Gastroesophageal sphincter (tissue), 4 donors: ENCODE data around the gene KATNAL1. TPM values are rescaled to one million over a fixed set of nuclear protein-coding genes. Genes with fewer than 3 reads are reported as not detected.
A peak's percentile ranks its signal among the peaks of the same experiment; 100 is the strongest.

ENCODE experiments used
- ATAC-seq: fragments of 150-250 bp; one replicate; pipeline ENCODE4 v1.9.1; 2016; ENCODE audit warnings: mild to moderate bottlenecking, moderate library complexity
- H3K27ac ChIP-seq, 4 donors: fragments of 200-600 bp; sonication (generic) in 3 of 4; 1 replicate in 3 of 4; 2 replicates in 1 of 4; pipeline ENCODE4 v1.5.1; 2016 to 2019
- H3K27me3 ChIP-seq: fragments of 200-600 bp; sonication (generic); one replicate; pipeline ENCODE4 v1.5.1; 2019
- H3K36me3 ChIP-seq, 2 donors: fragments of 200-600 bp; sonication (generic); one replicate each; pipeline ENCODE4 v1.5.1; 2019; ENCODE audit warnings: control low read depth in 1 of 2
- H3K4me1 ChIP-seq, 3 donors: fragments of 200-600 bp; sonication (generic); 1 replicate in 2 of 3; 2 replicates in 1 of 3; pipeline ENCODE4 v1.5.1; 2016 to 2019; ENCODE audit warnings: control low read depth in 2 of 3
- H3K4me3 ChIP-seq, 2 donors: fragments of 200-600 bp; sonication (generic); one replicate each; pipeline ENCODE4 v1.5.1; 2019; ENCODE audit warnings: mild to moderate bottlenecking in 1 of 2, moderate library complexity in 1 of 2
- H3K9me3 ChIP-seq, 3 donors: fragments of 200-600 bp; sonication (generic); one replicate each; pipeline ENCODE4 v1.5.1; 2017 to 2019; ENCODE audit warnings: control low read depth in 2 of 3
- CTCF ChIP-seq, 4 experiments: fragments of 200-600 bp in 2 of 4; fragments of 450-650 bp in 2 of 4; sonication (generic) in 1 of 4; IDR thresholded peaks; one replicate each; pipeline ENCODE4 v1.5.1; 2017 to 2019; ENCODE audit warnings: antibody characterized with exemption in 4 of 4, mild to moderate bottlenecking in 2 of 4, moderate library complexity in 2 of 4
- EP300 ChIP-seq: sonication (generic); formaldehyde crosslinking; IDR thresholded peaks from one replicate; pipeline ENCODE4 v1.6.1; 2017; ENCODE audit warnings: antibody characterized with exemption, mild to moderate bottlenecking
- POLR2A ChIP-seq, 2 donors: fragments of 450-650 bp; IDR thresholded peaks; one replicate each; pipeline ENCODE4 v1.6.1; 2017; ENCODE audit warnings: antibody characterized with exemption in 2 of 2, mild to moderate bottlenecking in 2 of 2, moderate library complexity in 1 of 2
- POLR2AphosphoS5 ChIP-seq: sonication (generic); formaldehyde crosslinking; IDR thresholded peaks from one replicate; pipeline ENCODE4 v1.6.1; 2017; ENCODE audit warnings: antibody characterized with exemption
- WGBS, 2 donors: methylation state at CpG; one replicate each; pipeline ENCODE4 v1.1.5; 2018; ENCODE audit warnings: low coverage in 1 of 2; 5-methylcytosine and 5-hydroxymethylcytosine counted together
- total RNA-seq, 4 donors: library from RNA; depleted of rRNA; stranded (reverse); fragments of >200 nt; gene quantifications; one replicate each; pipeline ENCODE4 v1.1.0, GENCODE V29; 2016

Gene KATNAL1
- total RNA-seq, 4 donors from 2014 or later: 29.5 to 55.0 (median 42.9) TPM

GRCh38 chr13:30247406-30247805 is 59.9 kb downstream of the KATNAL1 start:
- no peak for ATAC-seq
- TF ChIP-seq EP300: no peak
- no peak for TF ChIP-seq POLR2AphosphoS5
- TF ChIP-seq POLR2A (IDR thresholded peaks at IDR 0.05): no peak
- TF ChIP-seq CTCF (IDR thresholded peaks at IDR 0.05): no peak
- Histone ChIP-seq H3K36me3 (peaks cover 0 to 11% of the 10 kb centered on the region in 2 donors), H3K4me1 (peaks cover 0 to 2% (median 0%) of the 10 kb centered on the region in 3 donors), H3K4me3 (no peak overlapping the region), H3K27me3 (no peaks in the 10 kb centered on the region), H3K9me3 (no peaks in the 10 kb centered on the region), H3K27ac (no peak overlapping the region)
- 97 to 100% methylated on average over 2 of the region's 2 CpGs for WGBS, 2 donors

GRCh38 chr13:30241532-30241931 is 65.8 kb downstream of the KATNAL1 start:
- TF ChIP-seq POLR2A (IDR thresholded peaks at IDR 0.05): no peak
- no peak for TF ChIP-seq EP300
- TF ChIP-seq POLR2AphosphoS5: no peak
- no peak for TF ChIP-seq CTCF (IDR thresholded peaks at IDR 0.05)
- no peaks in the 10 kb centered on the region for H3K27me3 ChIP-seq
- no peak for ATAC-seq
- H3K9me3 ChIP-seq: no peaks in the 10 kb centered on the region
- 30 to 55% methylated on average over 1 to 2 of the region's 2 CpGs for WGBS, 2 donors
- H3K4me3 ChIP-seq: no peak overlapping the region
- H3K36me3 ChIP-seq: peaks cover 0 to under 1% of the 10 kb centered on the region in 2 donors
- peaks cover 3 to 27% (median 5%) of the 10 kb centered on the region in 3 donors for H3K4me1 ChIP-seq
- H3K27ac ChIP-seq: peak overlapping the region in 1 of 4 donors; percentile 24

- 68 to 92% methylated on average over 2 of the region's 2 CpGs for WGBS, 2 donors
- no peak overlapping the region for H3K27ac ChIP-seq
- ATAC-seq: no peak
- TF ChIP-seq POLR2A (IDR thresholded peaks at IDR 0.05): no peak
- no peak overlapping the region for H3K4me3 ChIP-seq
- H3K9me3 ChIP-seq: no peaks in the 10 kb centered on the region
- H3K27me3 ChIP-seq: no peaks in the 10 kb centered on the region
- H3K4me1 ChIP-seq: peaks cover 3 to 27% (median 5%) of the 10 kb centered on the region in 3 donors
- H3K36me3 ChIP-seq: peaks cover 0 to 8% of the 10 kb centered on the region in 2 donors
These were observed 66.7 kb downstream of the KATNAL1 start for GRCh38 chr13:30240608-30241007.

DNA sequence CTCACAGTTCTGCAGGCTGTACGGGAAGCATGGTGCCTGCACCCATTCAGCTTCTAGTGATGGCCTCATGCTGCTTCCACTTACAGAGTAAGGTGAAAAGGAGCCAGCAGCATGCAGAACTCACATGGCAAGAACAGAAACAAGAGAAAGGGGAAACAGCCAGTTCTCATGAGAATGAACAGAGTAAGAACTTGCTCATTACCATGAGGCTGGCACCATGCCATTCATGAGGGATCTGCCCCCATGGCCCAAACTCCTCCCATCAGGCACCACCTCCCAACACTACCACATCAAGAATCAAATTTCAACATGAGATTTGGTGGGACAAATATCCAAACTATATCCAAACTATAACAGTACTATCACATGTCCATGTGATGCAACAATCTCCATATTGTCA is 72.1 kb downstream of the KATNAL1 start:
- TF ChIP-seq CTCF (IDR thresholded peaks at IDR 0.05) (no peak), EP300 (no peak), POLR2A (IDR thresholded peaks at IDR 0.05) (no peak), POLR2AphosphoS5 (no peak)

DNA sequence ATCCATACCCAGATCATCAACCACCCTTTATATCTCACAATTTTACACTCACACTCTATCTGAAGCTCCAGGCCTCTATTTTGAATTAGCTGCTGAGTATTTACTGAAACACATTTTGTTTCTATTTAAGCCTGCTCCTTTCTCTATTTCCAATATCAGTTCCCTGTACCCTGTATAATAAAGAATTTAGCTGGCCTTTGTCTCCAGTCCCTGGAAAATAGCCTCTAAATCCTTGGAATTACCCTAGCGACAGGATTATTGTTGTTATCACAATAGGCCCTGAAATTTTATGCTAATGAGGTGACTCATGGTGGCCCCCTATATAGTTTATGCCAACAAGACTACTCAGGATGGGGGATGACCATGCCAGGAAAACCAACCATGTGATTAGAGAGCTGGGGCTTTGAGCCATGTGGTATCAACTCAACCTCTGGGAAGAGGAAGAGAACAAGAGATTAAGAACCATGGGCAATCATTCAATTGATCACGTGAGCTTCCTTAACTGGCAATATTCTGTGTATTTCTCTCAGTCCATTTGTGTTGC is 72.7 kb downstream of the KATNAL1 start:
- Histone ChIP-seq H3K4me3 (no peak overlapping the region), H3K4me1 (no peaks in the 10 kb centered on the region), H3K27ac (no peak overlapping the region), H3K9me3 (no peaks in the 10 kb centered on the region), H3K27me3 (no peaks in the 10 kb centered on the region), H3K36me3 (peaks cover 0 to 33% of the 10 kb centered on the region in 2 donors)
- 89 to 90% methylated on average over 1 to 2 of the region's 2 CpGs for WGBS, 2 donors
- ATAC-seq: no peak
- TF ChIP-seq EP300 (no peak), POLR2AphosphoS5 (no peak), CTCF (IDR thresholded peaks at IDR 0.05) (no peak), POLR2A (IDR thresholded peaks at IDR 0.05) (no peak)

More for the DNA sequence above, 72.1 kb downstream of the KATNAL1 start:
- H3K9me3 ChIP-seq: no peaks in the 10 kb centered on the region
- H3K27ac ChIP-seq: no peak overlapping the region
- peaks cover 0 to 4% (median 0%) of the 10 kb centered on the region in 3 donors for H3K4me1 ChIP-seq
- peaks cover 0 to 27% of the 10 kb centered on the region in 2 donors for H3K36me3 ChIP-seq
- WGBS, 2 donors: 100% methylated on average over 1 of the region's 1 CpG; no CpG with 5 or more reads in 1 of the 2 donors
- no peak overlapping the region for H3K4me3 ChIP-seq
- no peak for ATAC-seq
- no peaks in the 10 kb centered on the region for H3K27me3 ChIP-seq
